H1 (cell line): Measurements from ENCODE around the gene ATP5F1E. TPM values are rescaled to one million over a fixed set of nuclear protein-coding genes. Genes with fewer than 3 reads are reported as not detected.

Experiments
- ASH2L ChIP-seq: fragments of 200-600, 300-600 bp; sonication (generic); IDR thresholded peaks from one replicate; pipeline ENCODE4 v1.7.1; 2017; ENCODE audit warnings: low read length
- CBX8 ChIP-seq: fragments of 300-800, 300-1000 bp; sonication (generic); IDR thresholded peaks from 2 replicates; pipeline ENCODE4 v1.7.1; 2016; ENCODE audit warnings: low read depth, low read length, borderline replicate concordance
- CHD1 ChIP-seq: IDR thresholded peaks from 2 replicates; pipeline ENCODE4 v1.6.1; 2012; ENCODE audit warnings: low read depth, low read length, improper control_type of control experiment
- CTBP2 ChIP-seq: IDR thresholded peaks from 2 replicates; pipeline ENCODE4 v1.7.0; 2011; ENCODE audit warnings: borderline replicate concordance, mild to moderate bottlenecking, moderate library complexity, mixed read lengths, low read length; ENCODE audit not compliant: insufficient read depth, insufficient read length
- E2F6 ChIP-seq: IDR thresholded peaks from 2 replicates; pipeline ENCODE4 v1.6.1; 2012; ENCODE audit warnings: inconsistent platforms
- FOSL1 ChIP-seq: IDR thresholded peaks from 2 replicates; pipeline ENCODE4 v1.6.1; 2011; ENCODE audit warnings: mild to moderate bottlenecking, low read depth, low read length, moderate library complexity; ENCODE audit not compliant: insufficient read depth
- GABPA ChIP-seq: IDR thresholded peaks from 2 replicates; pipeline ENCODE4 v1.6.1; 2011; ENCODE audit warnings: mild to moderate bottlenecking, low read length, moderate library complexity, borderline replicate concordance; ENCODE audit not compliant: insufficient read depth
- JUN ChIP-seq: IDR thresholded peaks from 2 replicates; pipeline ENCODE4 v1.6.1; 2011; ENCODE audit warnings: low read depth, mild to moderate bottlenecking, improper control_type of control experiment, low read length
- JUND ChIP-seq: IDR thresholded peaks from 2 replicates; pipeline ENCODE4 v1.6.1; 2011; ENCODE audit warnings: mild to moderate bottlenecking, improper control_type of control experiment, low read length
- KDM4A ChIP-seq: IDR thresholded peaks from one replicate; pipeline ENCODE4 v1.7.1; 2012; ENCODE audit warnings: low read depth, mild to moderate bottlenecking, moderate library complexity, low read length, inconsistent platforms; ENCODE audit not compliant: severe bottlenecking
- KDM5A ChIP-seq: fragments of 200-600 bp; IDR thresholded peaks from 2 replicates; pipeline ENCODE4 v1.7.1; 2012; ENCODE audit warnings: mild to moderate bottlenecking, low read length, inconsistent platforms, mixed read lengths
- PHF8 ChIP-seq: fragments of 200-600 bp; sonication (generic); conservative IDR thresholded peaks from 2 replicates; pipeline ENCODE4 v1.7.1; 2012; ENCODE audit warnings: low read depth, mild to moderate bottlenecking, inconsistent platforms, low read length, moderate library complexity
- POLR2A ChIP-seq, 2 experiments: IDR thresholded peaks; 1 replicate in 1 of 2; 2 replicates in 1 of 2; pipeline ENCODE4 v1.6.1; 2011; ENCODE audit warnings: low read depth in 2 of 2, low read length in 2 of 2, mild to moderate bottlenecking in 2 of 2; ENCODE audit errors: control extremely low read depth in 1 of 2
- POLR2AphosphoS5 ChIP-seq: IDR thresholded peaks from 2 replicates; pipeline ENCODE4 v1.6.1; 2011; ENCODE audit warnings: low read depth, low read length
- SIRT6 ChIP-seq: IDR thresholded peaks from one replicate; pipeline ENCODE4 v1.7.1; 2012; ENCODE audit warnings: low read length, inconsistent platforms
- SIX5 ChIP-seq: IDR thresholded peaks from 2 replicates; pipeline ENCODE4 v1.6.1; 2011; ENCODE audit warnings: mild to moderate bottlenecking, low read depth, low read length
- SP1 ChIP-seq: IDR thresholded peaks from 2 replicates; pipeline ENCODE4 v1.6.1; 2011; ENCODE audit warnings: low read depth, low read length
- SP4 ChIP-seq: IDR thresholded peaks from 2 replicates; pipeline ENCODE4 v1.6.1; 2012; ENCODE audit warnings: low read length, inconsistent platforms
- SRF ChIP-seq: IDR thresholded peaks from 2 replicates; pipeline ENCODE4 v1.6.1; 2011; ENCODE audit warnings: mild to moderate bottlenecking, low read depth, low read length, moderate library complexity
- TBP ChIP-seq: IDR thresholded peaks from 2 replicates; pipeline ENCODE4 v1.6.1; 2011; ENCODE audit warnings: low read depth, low read length, improper control_type of control experiment
- TEAD4 ChIP-seq: IDR thresholded peaks from 2 replicates; pipeline ENCODE4 v1.6.1; 2012; ENCODE audit warnings: low read depth, low read length, inconsistent platforms, mixed read lengths
- USF2 ChIP-seq: IDR thresholded peaks from 2 replicates; pipeline ENCODE4 v1.6.1; 2011; ENCODE audit warnings: low read length, improper control_type of control experiment
- ZNF274 ChIP-seq: IDR thresholded peaks from 2 replicates; pipeline ENCODE4 v1.7.0; 2012; ENCODE audit warnings: low read length, borderline replicate concordance; ENCODE audit errors: extremely low read depth
- polyA plus RNA-seq, 7 experiments: library from polyadenylated mRNA; depleted of rRNA in 3 of 7; stranded (reverse) in 5 of 7; unstranded in 2 of 7; fragments of >200 nt in 5 of 7; fragments of 200-250 nt in 2 of 7; gene quantifications; 1 replicate in 5 of 7; 2 replicates in 1 of 7; 4 replicates in 1 of 7; pipeline versions ENCODE4 v1.2.1 to v1.2.3, GENCODE V29; 2011 to 2013; ENCODE audit warnings: missing spikeins in 2 of 7, mixed read lengths in 2 of 7
- total RNA-seq: library from RNA; stranded (reverse); fragmentation: NEBNext Ultra II Directional; extraction: Animal tissue kit (Norgen Biotek cat#: 25700); gene quantifications from 2 replicates; pipeline ENCODE4 v1.2.1, GENCODE V29; 2021

The ATP5F1E gene
- total and polyA plus RNA-seq, 2 of the 8 experiments (the other 6 are each of a cell fraction or from before 2014, with no cell fraction given): 15.7 to 47.8 TPM

GRCh38 chr20:59032023-59032712 is at the start of gene ATP5F1E (continued):
- TF ChIP-seq USF2 (no peak), SP1 (peak; percentile 79; the same call in 1 of the 2 replicates), JUND (no peak), SP4 (peak; percentile 78; the same call in 1 of the 2 replicates), PHF8 (peak; percentile 95), KDM4A (peak; percentile 56), CHD1 (no peak), E2F6 (peak; percentile 93), CTBP2 (no peak), FOSL1 (no peak), TBP (peak; percentile 59), ASH2L (peak; percentile 78), ZNF274 (no peak), SIX5 (no peak), TEAD4 (no peak), SRF (no peak), SIRT6 (no peak), POLR2AphosphoS5 (peak; percentile 52), CBX8 (no peak), JUN (no peak), KDM5A (no peak), GABPA (peak; percentile 60; the same call in 1 of the 2 replicates), POLR2A (IDR thresholded peaks at IDR 0.05; ENCODE audit: control extremely low read depth in 1 of 2, low read depth in 2 of 2, low read length in 2 of 2) (peak; percentile 79 to 89)
